ENCODE data around the gene TMEM53.
"Not testable (repeated sequence)": the region's sequence is repeated elsewhere in the genome, so short reads cannot be mapped to it uniquely, and the experiment has no call there.

TMEM53 gene

GRCh38 chr1:44714944-44715571 lies 40.8 kb upstream of the TMEM53 start:
- no peaks in the 10 kb centered on the region for H3K27me3 ChIP-seq (ENCODE audit: control insufficient read depth in 1 of 2, insufficient read depth in 2 of 2, low read length in 2 of 2)
- H3K27ac ChIP-seq (ENCODE audit: low read depth, low read length): no peak overlapping the region
- peaks cover 6 to 21% of the 10 kb centered on the region in 2 donors for H3K4me1 ChIP-seq (ENCODE audit: control insufficient read depth in 1 of 2, insufficient read depth in 2 of 2, low read length in 2 of 2)
- H3K36me3 ChIP-seq (ENCODE audit: control insufficient read depth in 1 of 2, insufficient read depth in 2 of 2, low read length in 2 of 2): no peaks in the 10 kb centered on the region
- H3K9ac ChIP-seq (ENCODE audit: low read depth in 1 of 2, low read length in 2 of 2): no peak overlapping the region
- no peak overlapping the region for H3K4me3 ChIP-seq (ENCODE audit: low read depth in 1 of 2, low read length in 2 of 2)
- no peaks in the 10 kb centered on the region for H3K9me3 ChIP-seq (ENCODE audit: control insufficient read depth in 1 of 2, low read length in 2 of 2)

- Histone ChIP-seq H3K27me3 (ENCODE audit: control insufficient read depth in 1 of 2, insufficient read depth in 2 of 2, low read length in 2 of 2) (no peaks in the 10 kb centered on the region), H3K9me3 (ENCODE audit: control insufficient read depth in 1 of 2, low read length in 2 of 2) (no peaks in the 10 kb centered on the region), H3K27ac (ENCODE audit: low read depth, low read length) (no peak overlapping the region), H3K4me3 (ENCODE audit: low read depth in 1 of 2, low read length in 2 of 2) (no peak overlapping the region), H3K9ac (ENCODE audit: low read depth in 1 of 2, low read length in 2 of 2) (no peak overlapping the region), H3K4me1 (ENCODE audit: control insufficient read depth in 1 of 2, insufficient read depth in 2 of 2, low read length in 2 of 2) (peaks cover 6 to 21% of the 10 kb centered on the region in 2 donors), H3K36me3 (ENCODE audit: control insufficient read depth in 1 of 2, insufficient read depth in 2 of 2, low read length in 2 of 2) (no peaks in the 10 kb centered on the region)
Observed at GRCh38 chr1:44714532-44714931, 40.3 kb upstream of the TMEM53 start.

- Histone ChIP-seq H3K36me3 (ENCODE audit: control insufficient read depth in 1 of 2, insufficient read depth in 2 of 2, low read length in 2 of 2) (no peaks in the 10 kb centered on the region), H3K4me1 (ENCODE audit: control insufficient read depth in 1 of 2, insufficient read depth in 2 of 2, low read length in 2 of 2) (peaks cover 6 to 21% of the 10 kb centered on the region in 2 donors), H3K9me3 (ENCODE audit: control insufficient read depth in 1 of 2, low read length in 2 of 2) (no peaks in the 10 kb centered on the region), H3K9ac (ENCODE audit: low read depth in 1 of 2, low read length in 2 of 2) (no peak overlapping the region), H3K4me3 (ENCODE audit: low read depth in 1 of 2, low read length in 2 of 2) (no peak overlapping the region), H3K27me3 (ENCODE audit: control insufficient read depth in 1 of 2, insufficient read depth in 2 of 2, low read length in 2 of 2) (no peaks in the 10 kb centered on the region), H3K27ac (ENCODE audit: low read depth, low read length) (no peak overlapping the region)
Observed at GRCh38 chr1:44713321-44713781, 39.1 kb upstream of the TMEM53 start.

GRCh38 chr1:44707959-44708831 lies 33.9 kb upstream of the TMEM53 start:
- Histone ChIP-seq H3K4me1 (ENCODE audit: control insufficient read depth in 1 of 2, insufficient read depth in 2 of 2, low read length in 2 of 2) (peaks cover 0 to 9% of the 10 kb centered on the region in 2 donors), H3K4me3 (ENCODE audit: low read depth in 1 of 2, low read length in 2 of 2) (peak overlapping the region; percentile 10 to 43), H3K27me3 (ENCODE audit: control insufficient read depth in 1 of 2, insufficient read depth in 2 of 2, low read length in 2 of 2) (no peaks in the 10 kb centered on the region), H3K27ac (ENCODE audit: low read depth, low read length) (no peak overlapping the region), H3K9me3 (ENCODE audit: control insufficient read depth in 1 of 2, low read length in 2 of 2) (no peaks in the 10 kb centered on the region), H3K36me3 (ENCODE audit: control insufficient read depth in 1 of 2, insufficient read depth in 2 of 2, low read length in 2 of 2) (no peaks in the 10 kb centered on the region), H3K9ac (ENCODE audit: low read depth in 1 of 2, low read length in 2 of 2) (peak overlapping the region in 1 of 2 donors; percentile 52)

DNA sequence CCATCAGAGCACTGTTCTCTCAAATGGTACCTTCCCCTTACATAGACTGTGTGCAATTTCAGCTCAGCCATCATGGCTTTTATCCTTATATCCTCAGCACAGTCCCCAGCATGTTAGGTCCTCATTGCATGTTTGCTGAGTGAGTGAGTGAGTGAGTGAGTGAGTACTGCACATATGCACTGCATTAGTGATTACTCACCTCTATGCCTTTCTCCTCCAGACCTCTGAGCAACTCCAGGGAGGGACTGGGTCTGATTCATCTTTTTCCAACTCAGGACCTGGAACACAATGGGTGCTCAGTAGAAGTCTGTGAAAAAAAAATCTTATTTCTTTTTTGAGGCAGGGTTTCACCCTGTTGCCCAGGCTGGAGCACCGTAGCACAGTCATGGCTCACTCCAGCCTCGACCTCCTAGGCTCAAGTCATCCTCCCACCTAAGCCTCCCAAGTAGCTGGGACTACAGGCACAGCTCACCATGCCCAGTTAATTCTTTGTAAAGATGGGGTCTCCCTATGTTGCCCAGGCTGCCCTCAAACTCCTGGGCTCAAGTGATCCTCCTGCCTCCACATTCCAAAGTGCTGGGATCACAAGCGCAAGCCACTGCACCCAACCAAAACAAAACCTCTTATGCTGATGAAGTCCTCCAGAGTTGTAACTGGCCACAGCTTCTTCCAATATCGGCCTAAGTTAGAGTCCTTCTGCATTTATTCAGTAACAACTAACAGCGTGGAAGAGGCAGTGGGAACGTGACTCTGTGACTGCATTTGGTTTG lies 33.0 kb upstream of the TMEM53 start:
- H3K9ac ChIP-seq (ENCODE audit: low read depth in 1 of 2, low read length in 2 of 2): no peak overlapping the region
- H3K36me3 ChIP-seq (ENCODE audit: control insufficient read depth in 1 of 2, insufficient read depth in 2 of 2, low read length in 2 of 2): no peaks in the 10 kb centered on the region
- H3K27me3 ChIP-seq (ENCODE audit: control insufficient read depth in 1 of 2, insufficient read depth in 2 of 2, low read length in 2 of 2): no peaks in the 10 kb centered on the region
- no peaks in the 10 kb centered on the region for H3K9me3 ChIP-seq (ENCODE audit: control insufficient read depth in 1 of 2, low read length in 2 of 2)
- no peak overlapping the region for H3K4me3 ChIP-seq (ENCODE audit: low read depth in 1 of 2, low read length in 2 of 2)
- H3K27ac ChIP-seq (ENCODE audit: low read depth, low read length): no peak overlapping the region
- peaks cover 3 to 7% of the 10 kb centered on the region in 2 donors for H3K4me1 ChIP-seq (ENCODE audit: control insufficient read depth in 1 of 2, insufficient read depth in 2 of 2, low read length in 2 of 2)

DNA sequence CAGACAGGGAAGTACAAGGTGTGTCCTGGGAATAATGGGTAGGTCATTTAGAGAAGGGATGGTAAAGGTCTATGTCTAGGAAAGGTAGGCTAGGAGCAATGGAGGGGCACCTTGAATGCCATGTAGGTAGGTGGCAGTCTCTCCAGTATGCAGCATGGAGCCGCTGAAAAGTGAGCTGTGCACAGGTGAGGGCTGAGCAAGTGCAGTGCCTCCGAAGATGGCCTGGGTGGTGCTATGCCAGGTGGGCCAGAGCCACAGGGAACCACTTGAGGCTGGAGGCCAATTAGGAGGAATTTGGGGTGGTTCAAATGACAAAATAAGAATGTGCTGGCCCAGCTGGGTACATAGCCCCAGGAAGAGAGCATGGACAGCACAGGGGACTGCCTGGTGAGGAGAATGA lies 31.7 kb upstream of the TMEM53 start:
- Histone ChIP-seq H3K4me1 (ENCODE audit: control insufficient read depth in 1 of 2, insufficient read depth in 2 of 2, low read length in 2 of 2) (peaks cover 6 to 7% of the 10 kb centered on the region in 2 donors), H3K27me3 (ENCODE audit: control insufficient read depth in 1 of 2, insufficient read depth in 2 of 2, low read length in 2 of 2) (no peaks in the 10 kb centered on the region), H3K4me3 (ENCODE audit: low read depth in 1 of 2, low read length in 2 of 2) (no peak overlapping the region), H3K36me3 (ENCODE audit: control insufficient read depth in 1 of 2, insufficient read depth in 2 of 2, low read length in 2 of 2) (no peaks in the 10 kb centered on the region), H3K27ac (ENCODE audit: low read depth, low read length) (no peak overlapping the region), H3K9ac (ENCODE audit: low read depth in 1 of 2, low read length in 2 of 2) (no peak overlapping the region), H3K9me3 (ENCODE audit: control insufficient read depth in 1 of 2, low read length in 2 of 2) (no peaks in the 10 kb centered on the region)

DNA sequence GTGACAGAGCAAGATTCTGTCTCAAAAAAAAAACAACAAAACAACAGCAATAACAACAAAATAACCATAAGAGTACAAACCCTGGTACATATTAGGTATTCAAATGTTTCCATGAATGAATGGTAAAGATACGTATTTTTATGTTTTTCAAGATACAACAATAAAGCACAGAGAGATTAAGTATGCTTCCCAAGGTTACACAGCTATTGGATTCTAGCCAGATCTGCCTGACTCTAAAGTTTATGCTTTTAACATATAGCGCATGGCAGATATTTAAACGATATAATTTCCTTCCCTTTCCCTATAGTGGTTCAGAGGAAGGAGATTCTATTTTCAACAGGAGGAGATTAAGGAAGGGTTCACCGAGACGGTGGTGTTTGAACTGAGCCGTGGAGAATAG lies 31.2 kb upstream of the TMEM53 start:
- no peaks in the 10 kb centered on the region for H3K36me3 ChIP-seq (ENCODE audit: control insufficient read depth in 1 of 2, insufficient read depth in 2 of 2, low read length in 2 of 2)
- no peak overlapping the region for H3K4me3 ChIP-seq (ENCODE audit: low read depth in 1 of 2, low read length in 2 of 2)
- no peaks in the 10 kb centered on the region for H3K27me3 ChIP-seq (ENCODE audit: control insufficient read depth in 1 of 2, insufficient read depth in 2 of 2, low read length in 2 of 2)
- no peak overlapping the region for H3K27ac ChIP-seq (ENCODE audit: low read depth, low read length)
- H3K4me1 ChIP-seq (ENCODE audit: control insufficient read depth in 1 of 2, insufficient read depth in 2 of 2, low read length in 2 of 2): peaks cover 6 to 7% of the 10 kb centered on the region in 2 donors
- no peak overlapping the region for H3K9ac ChIP-seq (ENCODE audit: low read depth in 1 of 2, low read length in 2 of 2)
- H3K9me3 ChIP-seq (ENCODE audit: control insufficient read depth in 1 of 2, low read length in 2 of 2): no peaks in the 10 kb centered on the region

- Histone ChIP-seq H3K4me1 (ENCODE audit: control insufficient read depth in 1 of 2, insufficient read depth in 2 of 2, low read length in 2 of 2) (peaks cover 0 to 6% of the 10 kb centered on the region in 2 donors), H3K27me3 (ENCODE audit: control insufficient read depth in 1 of 2, insufficient read depth in 2 of 2, low read length in 2 of 2) (no peaks in the 10 kb centered on the region), H3K4me3 (ENCODE audit: low read depth in 1 of 2, low read length in 2 of 2) (no peak overlapping the region), H3K9me3 (ENCODE audit: control insufficient read depth in 1 of 2, low read length in 2 of 2) (no peaks in the 10 kb centered on the region), H3K27ac (ENCODE audit: low read depth, low read length) (no peak overlapping the region), H3K36me3 (ENCODE audit: control insufficient read depth in 1 of 2, insufficient read depth in 2 of 2, low read length in 2 of 2) (no peaks in the 10 kb centered on the region), H3K9ac (ENCODE audit: low read depth in 1 of 2, low read length in 2 of 2) (no peak overlapping the region)
Observed at GRCh38 chr1:44701141-44701573, 26.9 kb upstream of the TMEM53 start.

- H3K36me3 ChIP-seq (ENCODE audit: control insufficient read depth in 1 of 2, insufficient read depth in 2 of 2, low read length in 2 of 2): no peaks in the 10 kb centered on the region
- peaks cover 0 to 6% of the 10 kb centered on the region in 2 donors for H3K4me1 ChIP-seq (ENCODE audit: control insufficient read depth in 1 of 2, insufficient read depth in 2 of 2, low read length in 2 of 2)
- no peaks in the 10 kb centered on the region for H3K27me3 ChIP-seq (ENCODE audit: control insufficient read depth in 1 of 2, insufficient read depth in 2 of 2, low read length in 2 of 2)
- H3K9me3 ChIP-seq (ENCODE audit: control insufficient read depth in 1 of 2, low read length in 2 of 2): no peaks in the 10 kb centered on the region
- no peak overlapping the region for H3K9ac ChIP-seq (ENCODE audit: low read depth in 1 of 2, low read length in 2 of 2)
- no peak overlapping the region for H3K27ac ChIP-seq (ENCODE audit: low read depth, low read length)
- no peak overlapping the region for H3K4me3 ChIP-seq (ENCODE audit: low read depth in 1 of 2, low read length in 2 of 2)
Observed at GRCh38 chr1:44700573-44700972, 26.3 kb upstream of the TMEM53 start.

- not testable (repeated sequence) for H3K4me1 ChIP-seq (ENCODE audit: control insufficient read depth in 1 of 2, insufficient read depth in 2 of 2, low read length in 2 of 2); H3K9ac ChIP-seq (ENCODE audit: low read depth in 1 of 2, low read length in 2 of 2); H3K9me3 ChIP-seq (ENCODE audit: control insufficient read depth in 1 of 2, low read length in 2 of 2)
Observed at GRCh38 chr1:44699375-44699774, 25.1 kb upstream of the TMEM53 start.

More at GRCh38 chr1:44699375-44699774, 25.1 kb upstream of the TMEM53 start:
- H3K27ac ChIP-seq (ENCODE audit: low read depth, low read length); H3K4me3 ChIP-seq (ENCODE audit: low read depth in 1 of 2, low read length in 2 of 2); H3K36me3 ChIP-seq (ENCODE audit: control insufficient read depth in 1 of 2, insufficient read depth in 2 of 2, low read length in 2 of 2); H3K27me3 ChIP-seq (ENCODE audit: control insufficient read depth in 1 of 2, insufficient read depth in 2 of 2, low read length in 2 of 2): not testable (repeated sequence)
